Lower lobe of right lung (tissue), 2 donors: ENCODE results near the gene NECAB2. TPM values are rescaled to one million over a fixed set of nuclear protein-coding genes. Genes with fewer than 3 reads are reported as not detected.
A peak's percentile ranks its signal among the peaks of the same experiment; 100 is the strongest.

Experiments used
- ATAC-seq, 2 donors: fragments of 200-7000 bp; cut with Tn5 transposase; one replicate each; pipeline ENCODE4 v1.9.1; 2020 to 2022; ENCODE audit warnings: mild to moderate bottlenecking in 2 of 2, moderate library complexity in 2 of 2
- DNase-seq: peaks from one replicate; pipeline ENCODE4 v3.0.0-alpha.2; 2020
- H3K27ac ChIP-seq: fragments of 200-600 bp; one replicate; pipeline ENCODE4 v1.8.0; 2022
- H3K27me3 ChIP-seq: fragments of 200-600 bp; one replicate; pipeline ENCODE4 v1.8.0; 2022; ENCODE audit warnings: low read depth
- H3K36me3 ChIP-seq: fragments of 200-600 bp; one replicate; pipeline ENCODE4 v1.8.0; 2022; ENCODE audit warnings: mild to moderate bottlenecking
- H3K4me1 ChIP-seq: fragments of 200-600 bp; one replicate; pipeline ENCODE4 v1.8.0; 2022
- H3K4me3 ChIP-seq: fragments of 200-600 bp; one replicate; pipeline ENCODE4 v1.8.0; 2022; ENCODE audit warnings: mild to moderate bottlenecking
- H3K9me3 ChIP-seq: fragments of 200-600 bp; one replicate; pipeline ENCODE4 v1.8.0; 2022
- CTCF ChIP-seq: fragments of 200-600 bp; IDR thresholded peaks from one replicate; pipeline ENCODE4 v1.8.0; 2022; ENCODE audit warnings: antibody characterized with exemption, mild to moderate bottlenecking
- intact Hi-C: fragments of 100-400 bp; cut with DNase I; formaldehyde crosslinking; loops from one replicate; pipeline ENCODE4 v1.11.0; 2022
- total RNA-seq: library from RNA; stranded (reverse); fragmentation: NEBNext Ultra II Directional; extraction: Animal tissue kit (Norgen Biotek cat#: 25700); gene quantifications from one replicate; pipeline ENCODE4 v1.2.1, GENCODE V29; 2021
- donor health status: DM: no; HTN: yes; CAD: no; lungs with severe emphysema.

NECAB2 gene
- total RNA-seq, 1 donor from 2014 or later = 0.44 TPM

GRCh38 chr16:84029297-84030047, 61.4 kb downstream of the NECAB2 start:
- ATAC-seq (no peak), DNase-seq (no peak)
- no peak for TF ChIP-seq CTCF
- no peaks in the 10 kb centered on the region for H3K4me1 ChIP-seq
- H3K27ac ChIP-seq = no peak overlapping the region
- no peaks in the 10 kb centered on the region for H3K36me3 ChIP-seq
- H3K27me3 ChIP-seq = peaks cover 22% of the 10 kb centered on the region
- intact Hi-C loops = no loop called here
- H3K4me3 ChIP-seq = no peak overlapping the region
- no peaks in the 10 kb centered on the region for H3K9me3 ChIP-seq

- Histone ChIP-seq H3K4me3 (no peak overlapping the region), H3K4me1 (no peaks in the 10 kb centered on the region), H3K9me3 (peaks cover 8% of the 10 kb centered on the region), H3K27me3 (peaks cover 14% of the 10 kb centered on the region), H3K36me3 (no peaks in the 10 kb centered on the region), H3K27ac (no peak overlapping the region)
- no peak for DNase-seq
- intact Hi-C loops = no loop called here
- TF ChIP-seq CTCF = no peak
- ATAC-seq = peak in 1 of 2 donors; percentile 22
Observed at GRCh38 chr16:84031556-84031955, 63.5 kb downstream of the NECAB2 start.

GRCh38 chr16:84032458-84033178, 64.6 kb downstream of the NECAB2 start:
- intact Hi-C loops = no loop called here
- no peak for ATAC-seq
- no peak for DNase-seq
- no peak for TF ChIP-seq CTCF
- H3K4me1 ChIP-seq = no peaks in the 10 kb centered on the region
- H3K4me3 ChIP-seq = no peak overlapping the region
- peaks cover 8% of the 10 kb centered on the region for H3K9me3 ChIP-seq
- H3K27me3 ChIP-seq = peaks cover 5% of the 10 kb centered on the region
- H3K27ac ChIP-seq = no peak overlapping the region
- no peaks in the 10 kb centered on the region for H3K36me3 ChIP-seq

GRCh38 chr16:84033251-84034195, 65.5 kb downstream of the NECAB2 start:
- ATAC-seq = no peak
- no peak for TF ChIP-seq CTCF
- Histone ChIP-seq H3K27ac (no peak overlapping the region), H3K27me3 (peaks cover 4% of the 10 kb centered on the region), H3K4me3 (no peak overlapping the region), H3K36me3 (no peaks in the 10 kb centered on the region), H3K9me3 (peaks cover 8% of the 10 kb centered on the region), H3K4me1 (no peaks in the 10 kb centered on the region)
- intact Hi-C loops = no loop called here
- no peak for DNase-seq

- no peak for TF ChIP-seq CTCF
- intact Hi-C loops = no loop called here
- no peak for DNase-seq
- Histone ChIP-seq H3K4me1 (no peaks in the 10 kb centered on the region), H3K27ac (no peak overlapping the region), H3K4me3 (no peak overlapping the region), H3K36me3 (no peaks in the 10 kb centered on the region), H3K9me3 (peaks cover 8% of the 10 kb centered on the region), H3K27me3 (peaks cover 8% of the 10 kb centered on the region)
- no peak for ATAC-seq
Observed at GRCh38 chr16:84034516-84034915, 66.5 kb downstream of the NECAB2 start.
